ENCODE results near the gene CXCL8. TPM values are rescaled to one million over a fixed set of nuclear protein-coding genes. Genes with fewer than 3 reads are reported as not detected.

Gene CXCL8
- total RNA-seq, 1 donor from 2014 or later, result not detected

DNA sequence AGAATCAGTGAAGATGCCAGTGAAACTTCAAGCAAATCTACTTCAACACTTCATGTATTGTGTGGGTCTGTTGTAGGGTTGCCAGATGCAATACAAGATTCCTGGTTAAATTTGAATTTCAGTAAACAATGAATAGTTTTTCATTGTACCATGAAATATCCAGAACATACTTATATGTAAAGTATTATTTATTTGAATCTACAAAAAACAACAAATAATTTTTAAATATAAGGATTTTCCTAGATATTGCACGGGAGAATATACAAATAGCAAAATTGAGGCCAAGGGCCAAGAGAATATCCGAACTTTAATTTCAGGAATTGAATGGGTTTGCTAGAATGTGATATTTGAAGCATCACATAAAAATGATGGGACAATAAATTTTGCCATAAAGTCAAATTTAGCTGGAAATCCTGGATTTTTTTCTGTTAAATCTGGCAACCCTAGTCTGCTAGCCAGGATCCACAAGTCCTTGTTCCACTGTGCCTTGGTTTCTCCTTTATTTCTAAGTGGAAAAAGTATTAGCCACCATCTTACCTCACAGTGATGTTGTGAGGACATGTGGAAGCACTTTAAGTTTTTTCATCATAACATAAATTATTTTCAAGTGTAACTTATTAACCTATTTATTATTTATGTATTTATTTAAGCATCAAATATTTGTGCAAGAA is 2.3 kb downstream of the CXCL8 start:
- H3K27me3 Mint-ChIP-seq (ENCODE audit: insufficient read depth, low read depth), result no peaks in the 10 kb centered on the region
- no peak overlapping the region for H3K4me3 Mint-ChIP-seq
- no peaks in the 10 kb centered on the region for H3K27me3 ChIP-seq
- no peak overlapping the region for H3K4me3 ChIP-seq
- no peaks in the 10 kb centered on the region for H3K9me3 ChIP-seq (ENCODE audit: low read depth)
- no peak overlapping the region for H3K27ac Mint-ChIP-seq
- H4K20me1 ChIP-seq (ENCODE audit: low read depth), result no peaks in the 10 kb centered on the region
- no peak overlapping the region for H2AFZ ChIP-seq (replicated peaks)
- H3K4me1 Mint-ChIP-seq, result no peaks in the 10 kb centered on the region
- H3K79me2 ChIP-seq (ENCODE audit: low read depth), result no peaks in the 10 kb centered on the region
- H3K4me2 ChIP-seq, result no peak overlapping the region
- H3K36me3 Mint-ChIP-seq, result no peaks in the 10 kb centered on the region
- no peaks in the 10 kb centered on the region for H3K4me1 ChIP-seq
- H3K36me3 ChIP-seq, result no peaks in the 10 kb centered on the region
- H3K9me3 Mint-ChIP-seq, result peaks cover 4% of the 10 kb centered on the region
- TF ChIP-seq EZH2 (IDR thresholded peaks at IDR 0.05) (no peak), EZH2phosphoT487 (IDR thresholded peaks at IDR 0.05) (no peak)
- TF ChIP-seq, protein P1, sequence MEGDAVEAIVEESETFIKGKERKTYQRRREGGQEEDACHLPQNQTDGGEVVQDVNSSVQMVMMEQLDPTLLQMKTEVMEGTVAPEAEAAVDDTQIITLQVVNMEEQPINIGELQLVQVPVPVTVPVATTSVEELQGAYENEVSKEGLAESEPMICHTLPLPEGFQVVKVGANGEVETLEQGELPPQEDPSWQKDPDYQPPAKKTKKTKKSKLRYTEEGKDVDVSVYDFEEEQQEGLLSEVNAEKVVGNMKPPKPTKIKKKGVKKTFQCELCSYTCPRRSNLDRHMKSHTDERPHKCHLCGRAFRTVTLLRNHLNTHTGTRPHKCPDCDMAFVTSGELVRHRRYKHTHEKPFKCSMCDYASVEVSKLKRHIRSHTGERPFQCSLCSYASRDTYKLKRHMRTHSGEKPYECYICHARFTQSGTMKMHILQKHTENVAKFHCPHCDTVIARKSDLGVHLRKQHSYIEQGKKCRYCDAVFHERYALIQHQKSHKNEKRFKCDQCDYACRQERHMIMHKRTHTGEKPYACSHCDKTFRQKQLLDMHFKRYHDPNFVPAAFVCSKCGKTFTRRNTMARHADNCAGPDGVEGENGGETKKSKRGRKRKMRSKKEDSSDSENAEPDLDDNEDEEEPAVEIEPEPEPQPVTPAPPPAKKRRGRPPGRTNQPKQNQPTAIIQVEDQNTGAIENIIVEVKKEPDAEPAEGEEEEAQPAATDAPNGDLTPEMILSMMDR (IDR thresholded peaks at IDR 0.05), result no peak
- H3K27ac ChIP-seq, result no peak overlapping the region
- no peaks in the 10 kb centered on the region for H3F3A ChIP-seq (ENCODE audit: low read depth)
- no peak for DNase-seq (ENCODE audit: low spot score)
- H3K9ac ChIP-seq, result no peak overlapping the region

DNA sequence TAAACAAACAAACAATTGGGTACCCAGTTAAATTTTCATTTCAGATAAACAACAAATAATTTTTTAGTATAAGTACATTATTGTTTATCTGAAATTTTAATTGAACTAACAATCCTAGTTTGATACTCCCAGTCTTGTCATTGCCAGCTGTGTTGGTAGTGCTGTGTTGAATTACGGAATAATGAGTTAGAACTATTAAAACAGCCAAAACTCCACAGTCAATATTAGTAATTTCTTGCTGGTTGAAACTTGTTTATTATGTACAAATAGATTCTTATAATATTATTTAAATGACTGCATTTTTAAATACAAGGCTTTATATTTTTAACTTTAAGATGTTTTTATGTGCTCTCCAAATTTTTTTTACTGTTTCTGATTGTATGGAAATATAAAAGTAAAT is 2.9 kb downstream of the CXCL8 start:
- H3K4me3 Mint-ChIP-seq, result no peak overlapping the region
- TF ChIP-seq EZH2 (IDR thresholded peaks at IDR 0.05) (no peak), EZH2phosphoT487 (IDR thresholded peaks at IDR 0.05) (no peak)
- TF ChIP-seq, protein P1 (IDR thresholded peaks at IDR 0.05), result no peak

DNA sequence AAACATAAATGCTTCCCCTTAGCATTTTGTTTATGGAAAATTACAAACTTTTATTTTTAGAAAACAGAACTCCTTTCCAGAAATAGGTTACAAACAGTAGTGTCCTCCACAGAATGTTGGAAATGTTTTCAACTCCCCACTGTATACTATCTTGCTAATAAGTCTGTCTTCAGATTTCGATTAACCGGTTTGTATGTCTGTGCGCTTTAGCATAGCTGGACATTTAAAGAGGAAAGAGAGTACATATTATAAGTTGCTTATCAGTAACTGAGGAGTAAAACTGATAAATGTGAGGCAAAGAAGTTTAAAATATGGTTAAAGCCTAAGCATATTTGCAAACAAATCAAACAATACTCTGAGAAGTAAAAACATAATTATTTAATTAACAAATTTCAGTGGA is 3.4 kb downstream of the CXCL8 start:
- Histone ChIP-seq H3F3A (ENCODE audit: low read depth) (no peaks in the 10 kb centered on the region), H3K9me3 (ENCODE audit: low read depth) (no peaks in the 10 kb centered on the region), H3K27me3 (no peaks in the 10 kb centered on the region), H3K4me3 (no peak overlapping the region), H3K9ac (no peak overlapping the region), H2AFZ (replicated peaks) (no peak overlapping the region), H3K4me2 (no peak overlapping the region), H3K4me1 (no peaks in the 10 kb centered on the region), H3K27ac (no peak overlapping the region), H3K36me3 (no peaks in the 10 kb centered on the region), H4K20me1 (ENCODE audit: low read depth) (no peaks in the 10 kb centered on the region), H3K79me2 (ENCODE audit: low read depth) (no peaks in the 10 kb centered on the region)
- Mint-ChIP-seq H3K36me3 (no peaks in the 10 kb centered on the region), H3K27me3 (ENCODE audit: insufficient read depth, low read depth) (no peaks in the 10 kb centered on the region), H3K9me3 (peaks cover 4% of the 10 kb centered on the region), H3K4me1 (no peaks in the 10 kb centered on the region), H3K27ac (no peak overlapping the region), H3K4me3 (no peak overlapping the region)
- TF ChIP-seq EZH2 (IDR thresholded peaks at IDR 0.05), result no peak
- TF ChIP-seq EZH2phosphoT487 (IDR thresholded peaks at IDR 0.05), result no peak
- TF ChIP-seq, protein P1 (IDR thresholded peaks at IDR 0.05), result no peak
- no peak for DNase-seq (ENCODE audit: low spot score)

More for the DNA sequence above, 2.9 kb downstream of the CXCL8 start:
- H3K79me2 ChIP-seq (ENCODE audit: low read depth), result no peaks in the 10 kb centered on the region
- no peak overlapping the region for H3K9ac ChIP-seq
- H3K9me3 ChIP-seq (ENCODE audit: low read depth), result no peaks in the 10 kb centered on the region
- no peaks in the 10 kb centered on the region for H3K27me3 Mint-ChIP-seq (ENCODE audit: insufficient read depth, low read depth)
- H3K4me1 ChIP-seq, result no peaks in the 10 kb centered on the region
- DNase-seq (ENCODE audit: low spot score), result no peak
- H3F3A ChIP-seq (ENCODE audit: low read depth), result no peaks in the 10 kb centered on the region
- H3K36me3 ChIP-seq, result no peaks in the 10 kb centered on the region
- no peak overlapping the region for H3K4me2 ChIP-seq
- no peaks in the 10 kb centered on the region for H3K4me1 Mint-ChIP-seq
- no peaks in the 10 kb centered on the region for H4K20me1 ChIP-seq (ENCODE audit: low read depth)
- no peaks in the 10 kb centered on the region for H3K27me3 ChIP-seq
- peaks cover 4% of the 10 kb centered on the region for H3K9me3 Mint-ChIP-seq
- H2AFZ ChIP-seq (replicated peaks), result no peak overlapping the region
- H3K27ac ChIP-seq, result no peak overlapping the region
- no peak overlapping the region for H3K27ac Mint-ChIP-seq
- no peaks in the 10 kb centered on the region for H3K36me3 Mint-ChIP-seq
- H3K4me3 ChIP-seq, result no peak overlapping the region

Data from neural progenitor cell (in vitro differentiated cells).